H9 (cell line): Measurements from ENCODE around the gene ZNF564. TPM values are rescaled to one million over a fixed set of nuclear protein-coding genes. Genes with fewer than 3 reads are reported as not detected.

Experiments used
- DNase-seq: peaks from one replicate; pipeline ENCODE4 v3.0.0-alpha.2; 2017
- H2AFZ ChIP-seq: one replicate; pipeline ENCODE4 v1.6.1; 2013; ENCODE audit warnings: mild to moderate bottlenecking, low read length, control low read depth, moderate library complexity
- H2AK5ac ChIP-seq: 2 replicates; pipeline ENCODE4 v1.6.1; 2013; ENCODE audit warnings: low read length, control low read depth, mixed read lengths; ENCODE audit not compliant: insufficient read length
- H2BK120ac ChIP-seq: one replicate; pipeline ENCODE4 v1.6.1; 2013; ENCODE audit warnings: low read depth, mild to moderate bottlenecking, low read length, control low read depth, inconsistent platforms; ENCODE audit not compliant: poor library complexity, severe bottlenecking
- H2BK12ac ChIP-seq: 2 replicates; pipeline ENCODE4 v1.6.1; 2013; ENCODE audit warnings: low read length, control low read depth, mixed read lengths, low read depth; ENCODE audit not compliant: insufficient read length
- H2BK15ac ChIP-seq: 2 replicates; pipeline ENCODE4 v1.6.1; 2013; ENCODE audit warnings: low read depth, low read length, control low read depth
- H2BK20ac ChIP-seq: one replicate; pipeline ENCODE4 v1.6.1; 2013; ENCODE audit warnings: low read depth, mild to moderate bottlenecking, low read length, control low read depth, inconsistent platforms; ENCODE audit not compliant: poor library complexity, severe bottlenecking
- H2BK5ac ChIP-seq: 2 replicates; pipeline ENCODE4 v1.6.1; 2013; ENCODE audit warnings: low read length, control low read depth, mixed read lengths; ENCODE audit not compliant: insufficient read length
- H3K14ac ChIP-seq: 2 replicates; pipeline ENCODE4 v1.6.1; 2013; ENCODE audit warnings: low read length, control low read depth; ENCODE audit not compliant: insufficient read depth
- H3K18ac ChIP-seq: 2 replicates; pipeline ENCODE4 v1.6.1; 2013; ENCODE audit warnings: low read depth, mild to moderate bottlenecking, mixed read lengths, low read length, control low read depth; ENCODE audit not compliant: insufficient read length
- H3K23ac ChIP-seq: 2 replicates; pipeline ENCODE4 v1.6.1; 2013; ENCODE audit warnings: low read length, control low read depth, mixed read lengths, low read depth; ENCODE audit not compliant: insufficient read length
- H3K23me2 ChIP-seq: 2 replicates; pipeline ENCODE4 v1.6.1; 2013; ENCODE audit warnings: low read depth, mild to moderate bottlenecking, mixed read lengths, low read length, control low read depth; ENCODE audit not compliant: insufficient read length, poor library complexity, severe bottlenecking
- H3K27ac ChIP-seq: 2 replicates; pipeline ENCODE4 v1.5.1; 2013; ENCODE audit warnings: low read length, control low read depth, mixed read lengths, low read depth; ENCODE audit not compliant: insufficient read length
- H3K27me3 ChIP-seq: 2 replicates; pipeline ENCODE4 v1.6.1; 2013; ENCODE audit warnings: low read length, control low read depth, inconsistent platforms; ENCODE audit not compliant: insufficient read depth
- H3K4ac ChIP-seq: 2 replicates; pipeline ENCODE4 v1.6.1; 2013; ENCODE audit warnings: low read depth, mild to moderate bottlenecking, control low read depth, inconsistent platforms, low read length, moderate library complexity
- H3K4me1 ChIP-seq: 2 replicates; pipeline ENCODE4 v1.6.1; 2013; ENCODE audit warnings: low read length, control low read depth, inconsistent platforms; ENCODE audit not compliant: insufficient read depth
- H3K4me2 ChIP-seq: 2 replicates; pipeline ENCODE4 v1.6.1; 2013; ENCODE audit warnings: low read length, control low read depth, mixed read lengths; ENCODE audit not compliant: insufficient read length, insufficient read depth
- H3K56ac ChIP-seq: 2 replicates; pipeline ENCODE4 v1.6.1; 2013; ENCODE audit warnings: low read depth, mild to moderate bottlenecking, mixed read lengths, low read length, control low read depth; ENCODE audit not compliant: insufficient read length
- H3K79me1 ChIP-seq: 2 replicates; pipeline ENCODE4 v1.6.1; 2013; ENCODE audit warnings: low read depth, mild to moderate bottlenecking, moderate library complexity, low read length, control low read depth, inconsistent platforms; ENCODE audit not compliant: insufficient read depth, poor library complexity, severe bottlenecking
- H3K79me2 ChIP-seq: 2 replicates; pipeline ENCODE4 v1.6.1; 2013; ENCODE audit warnings: low read length, control low read depth, inconsistent platforms; ENCODE audit not compliant: insufficient read depth
- H3K9ac ChIP-seq: 2 replicates; pipeline ENCODE4 v1.6.1; 2013; ENCODE audit warnings: low read length, control low read depth, mixed read lengths; ENCODE audit not compliant: insufficient read length; ENCODE audit errors: extremely low read depth
- H3K9me3 ChIP-seq: one replicate; pipeline ENCODE4 v1.6.1; 2013; ENCODE audit warnings: low read depth, low read length, inconsistent platforms; ENCODE audit not compliant: control insufficient read depth
- H3T11ph ChIP-seq: one replicate; pipeline ENCODE4 v1.6.1; 2013; ENCODE audit warnings: mild to moderate bottlenecking, low read length, control low read depth, inconsistent platforms
- H4K20me1 ChIP-seq: one replicate; pipeline ENCODE4 v1.6.1; 2013; ENCODE audit not compliant: control insufficient read depth, insufficient read length, insufficient read depth
- H4K5ac ChIP-seq: 2 replicates; pipeline ENCODE4 v1.6.1; 2013; ENCODE audit warnings: low read depth, mild to moderate bottlenecking, mixed read lengths, low read length, control low read depth; ENCODE audit not compliant: insufficient read length
- H4K8ac ChIP-seq: replicated peaks from 2 replicates; pipeline ENCODE4 v1.6.1; 2013; ENCODE audit warnings: low read length, control low read depth, mixed read lengths, low read depth; ENCODE audit not compliant: insufficient read length
- H4K91ac ChIP-seq: 2 replicates; pipeline ENCODE4 v1.6.1; 2013; ENCODE audit warnings: low read depth, mild to moderate bottlenecking, moderate library complexity, mixed read lengths, low read length, control low read depth; ENCODE audit not compliant: insufficient read length
- H3K27ac Mint-ChIP-seq, 3 experiments: 2 replicates in 2 of 3; 3 replicates in 1 of 3; pipeline ENCODE4 v1.8.0; 2020 to 2021; ENCODE audit warnings: mixed read lengths in 3 of 3, mild to moderate bottlenecking in 1 of 3, moderate library complexity in 1 of 3
- H3K27me3 Mint-ChIP-seq: 2 replicates; pipeline ENCODE4 v1.8.0; 2021; ENCODE audit warnings: low read depth, mild to moderate bottlenecking, moderate library complexity, mixed read lengths
- H3K36me3 Mint-ChIP-seq, 3 experiments: 2 replicates in 2 of 3; 3 replicates in 1 of 3; pipeline ENCODE4 v1.8.0; 2020 to 2021; ENCODE audit warnings: low read depth in 3 of 3, mixed read lengths in 3 of 3; ENCODE audit not compliant: insufficient read depth in 1 of 3
- H3K4me1 Mint-ChIP-seq, 2 experiments: 2 replicates each; pipeline ENCODE4 v1.8.0; 2020; ENCODE audit warnings: mixed read lengths in 2 of 2
- H3K4me3 Mint-ChIP-seq, 2 experiments: 2 replicates in 1 of 2; 3 replicates in 1 of 2; pipeline ENCODE4 v1.8.0; 2020 to 2021; ENCODE audit warnings: mild to moderate bottlenecking in 2 of 2, mixed read lengths in 2 of 2, moderate library complexity in 1 of 2
- H3K9me3 Mint-ChIP-seq, 2 experiments: 2 replicates in 1 of 2; 3 replicates in 1 of 2; pipeline ENCODE4 v1.8.0; 2020; ENCODE audit warnings: mild to moderate bottlenecking in 2 of 2, mixed read lengths in 2 of 2, moderate library complexity in 1 of 2
- WGBS: extraction: QIAGEN DNeasy Blood & Tissue Kit; methylation state at CpG from one replicate; pipeline ENCODE4 v1.1.7; 2013; ENCODE audit warnings: missing lambda C conversion rate, low lambda C conversion rate, mixed read lengths; ENCODE audit not compliant: insufficient read length; ENCODE audit errors: extremely low coverage; 5-methylcytosine and 5-hydroxymethylcytosine counted together
- total RNA-seq: library from RNA; stranded (reverse); gene quantifications from 2 replicates; pipeline ENCODE4 v1.2.1, GENCODE V29; 2021
- TF ChIP-seq, protein P1 (sequence below): fragments of 200-600 bp; sonication (generic); conservative IDR thresholded peaks from 3 replicates; pipeline ENCODE4 v1.8.0; 2021; ENCODE audit warnings: antibody characterized with exemption, mild to moderate bottlenecking

ZNF564 gene
- total RNA-seq, 1 experiment from 2014 or later: 11.3 TPM

DNA sequence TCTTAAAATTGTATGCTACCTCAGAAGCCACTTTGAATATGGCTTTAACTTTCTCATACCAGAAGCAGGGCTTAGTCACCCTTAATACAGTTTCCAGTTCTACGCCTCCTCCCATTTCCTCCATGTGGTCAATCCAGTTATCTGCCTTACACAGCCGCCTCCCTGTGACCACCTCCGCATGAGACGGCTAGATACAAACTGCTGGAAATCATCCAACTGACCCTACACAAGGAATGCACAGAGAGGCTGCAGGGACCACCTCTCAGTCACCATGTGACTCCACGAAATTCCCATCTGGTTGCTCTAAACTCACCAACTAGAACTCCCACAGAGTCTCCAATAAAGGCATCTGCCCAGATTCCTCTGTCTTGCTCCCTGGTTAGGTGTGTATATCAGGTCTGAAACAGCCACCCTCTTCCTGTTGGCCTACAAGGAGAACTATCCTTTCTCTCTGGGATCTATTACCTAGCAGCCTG is 6.8 kb downstream of the ZNF564 start:
- Histone ChIP-seq H2BK12ac (no peak overlapping the region), H3K56ac (no peak overlapping the region), H2AK5ac (no peak overlapping the region), H3K4ac (no peak overlapping the region), H3K23me2 (no peaks in the 10 kb centered on the region), H3K18ac (no peak overlapping the region), H3K9me3 (no peaks in the 10 kb centered on the region), H3K4me1 (no peaks in the 10 kb centered on the region), H3K27ac (no peak overlapping the region), H3K79me2 (peaks cover 7% of the 10 kb centered on the region; the same call in 1 of the 2 replicates), H3K27me3 (no peaks in the 10 kb centered on the region), H3K79me1 (peaks cover 6% of the 10 kb centered on the region), H3T11ph (no peak overlapping the region), H4K8ac (no peak overlapping the region), H3K23ac (no peak overlapping the region), H3K4me2 (no peak overlapping the region), H3K9ac (no peak overlapping the region), H4K20me1 (no peaks in the 10 kb centered on the region), H2BK15ac (no peak overlapping the region), H2BK120ac (no peak overlapping the region), H2BK5ac (no peak overlapping the region), H2AFZ (no peak overlapping the region), H4K5ac (no peak overlapping the region), H4K91ac (no peak overlapping the region), H2BK20ac (no peak overlapping the region), H3K14ac (no peak overlapping the region)
- Mint-ChIP-seq H3K4me3 (no peak overlapping the region), H3K27ac (no peak overlapping the region), H3K27me3 (no peaks in the 10 kb centered on the region), H3K9me3 (peaks cover 20 to 56% of the 10 kb centered on the region in 2 experiments), H3K4me1 (peaks cover 5 to 15% of the 10 kb centered on the region in 2 experiments; a peak in 3 of 4 replicates), H3K36me3 (peaks cover 34 to 70% (median 69%) of the 10 kb centered on the region in 3 experiments)
- DNase-seq: no peak
- TF ChIP-seq, protein P1, sequence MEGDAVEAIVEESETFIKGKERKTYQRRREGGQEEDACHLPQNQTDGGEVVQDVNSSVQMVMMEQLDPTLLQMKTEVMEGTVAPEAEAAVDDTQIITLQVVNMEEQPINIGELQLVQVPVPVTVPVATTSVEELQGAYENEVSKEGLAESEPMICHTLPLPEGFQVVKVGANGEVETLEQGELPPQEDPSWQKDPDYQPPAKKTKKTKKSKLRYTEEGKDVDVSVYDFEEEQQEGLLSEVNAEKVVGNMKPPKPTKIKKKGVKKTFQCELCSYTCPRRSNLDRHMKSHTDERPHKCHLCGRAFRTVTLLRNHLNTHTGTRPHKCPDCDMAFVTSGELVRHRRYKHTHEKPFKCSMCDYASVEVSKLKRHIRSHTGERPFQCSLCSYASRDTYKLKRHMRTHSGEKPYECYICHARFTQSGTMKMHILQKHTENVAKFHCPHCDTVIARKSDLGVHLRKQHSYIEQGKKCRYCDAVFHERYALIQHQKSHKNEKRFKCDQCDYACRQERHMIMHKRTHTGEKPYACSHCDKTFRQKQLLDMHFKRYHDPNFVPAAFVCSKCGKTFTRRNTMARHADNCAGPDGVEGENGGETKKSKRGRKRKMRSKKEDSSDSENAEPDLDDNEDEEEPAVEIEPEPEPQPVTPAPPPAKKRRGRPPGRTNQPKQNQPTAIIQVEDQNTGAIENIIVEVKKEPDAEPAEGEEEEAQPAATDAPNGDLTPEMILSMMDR: no peak
- no CpG with 5 or more reads among the region's 5 CpGs for WGBS
